ENCODE results near the gene HCFC2. TPM values are rescaled to one million over a fixed set of nuclear protein-coding genes. Genes with fewer than 3 reads are reported as not detected.

HCFC2 gene
- total and polyA plus RNA-seq, 2 of the 8 experiments (the other 6 are each of a cell fraction or from before 2014, with no cell fraction given) = 0.62 to 1.8 TPM

DNA sequence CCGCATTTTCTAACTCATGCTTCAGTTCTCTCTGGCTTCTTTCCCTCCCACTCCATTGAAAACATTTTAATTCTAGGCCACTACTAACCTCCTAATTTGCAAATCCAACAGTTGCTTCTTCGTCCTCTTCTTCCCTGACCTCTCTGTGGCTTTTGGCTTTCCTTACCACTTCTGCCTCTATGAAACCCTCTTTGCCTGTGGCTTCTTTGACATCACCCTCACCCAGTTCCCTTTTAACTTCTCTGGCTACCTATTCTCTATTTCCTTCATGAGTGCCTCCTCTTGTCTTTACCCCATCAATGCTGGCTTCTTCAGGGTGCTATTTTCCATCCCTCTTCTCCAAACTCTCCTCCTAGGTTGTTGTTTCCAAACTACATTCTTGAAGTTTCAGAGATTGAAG lies 4.4 kb upstream of the HCFC2 start:
- CTCF ChIA-PET (ENCODE audit: partially characterized antibody) = interaction anchor here (5.8 kb wide), 2 partner anchors 8 to 49 kb away, joined by 29 to 94 read pairs; no protein-coding TSS in a partner anchor
- H3K79me2 ChIP-seq (ENCODE audit: control insufficient read depth in 1 of 2, insufficient read depth in 2 of 2, low read length in 2 of 2) = no peaks in the 10 kb centered on the region
- H2BK20ac ChIP-seq (ENCODE audit: low read length) = no peak overlapping the region
- no peak overlapping the region for H3K4me2 ChIP-seq (ENCODE audit: insufficient read depth in 1 of 2, low read depth in 2 of 2, low read length in 2 of 2)
- no peaks in the 10 kb centered on the region for H3K79me1 ChIP-seq (ENCODE audit: low read depth, low read length)
- H3K9ac ChIP-seq (replicated peaks in 1 of 4; ENCODE audit: extremely low read depth in 1 of 4, low read depth in 3 of 4, low read length in 3 of 4) = no peak overlapping the region
- H3K9me3 ChIP-seq (ENCODE audit: insufficient read depth in 2 of 2, low read depth in 1 of 2, low read length in 1 of 2) = no peaks in the 10 kb centered on the region
- H3K4me1 ChIP-seq (replicated peaks in 1 of 4; ENCODE audit: control insufficient read depth in 3 of 4, insufficient read depth in 4 of 4, low read length in 3 of 4) = peaks cover 0 to 9% (median 5%) of the 10 kb centered on the region in 4 experiments; a peak in 5 of 7 replicates
- H3K56ac ChIP-seq (replicated peaks; ENCODE audit: insufficient read length, low read depth, low read length) = no peak overlapping the region
- H4K8ac ChIP-seq (ENCODE audit: extremely low read depth, insufficient read depth, low read length) = no peak overlapping the region
- H3K4ac ChIP-seq (replicated peaks; ENCODE audit: insufficient read length, low read depth, low read length) = no peak overlapping the region
- H3K14ac ChIP-seq (ENCODE audit: insufficient read length) = no peak overlapping the region
- peaks cover 0 to 2% (median 0%) of the 10 kb centered on the region in 4 experiments; a peak in 3 of 7 replicates for H3K27me3 ChIP-seq (replicated peaks in 1 of 4; ENCODE audit: control insufficient read depth in 3 of 4, extremely low read depth in 1 of 4, insufficient read depth in 3 of 4, low read length in 3 of 4)
- H2BK5ac ChIP-seq (ENCODE audit: low read depth, low read length) = no peak overlapping the region
- H2BK120ac ChIP-seq (replicated peaks; ENCODE audit: low read depth, low read length) = no peak overlapping the region
- no peak overlapping the region for H4K91ac ChIP-seq (replicated peaks; ENCODE audit: insufficient read length, low read length)
- no peak overlapping the region for H3K18ac ChIP-seq (ENCODE audit: extremely low read depth, low read length)
- no peak overlapping the region for H2BK12ac ChIP-seq (ENCODE audit: low read depth, low read length)
- H4K20me1 ChIP-seq (replicated peaks in 1 of 2; ENCODE audit: control insufficient read depth in 1 of 2, insufficient read depth in 2 of 2, low read length in 2 of 2) = no peaks in the 10 kb centered on the region
- H2AK5ac ChIP-seq (ENCODE audit: low read depth, low read length) = no peak overlapping the region
- H3K27ac ChIP-seq (ENCODE audit: low read depth, low read length) = no peak overlapping the region
- H3K23ac ChIP-seq (ENCODE audit: insufficient read length) = no peak overlapping the region
- FAIRE-seq (no peak), DNase-seq (ENCODE audit: low read depth in 1 of 2, low spot score in 2 of 2) (no peak)
- POLR2A ChIA-PET (ENCODE audit: partially characterized antibody) = interaction anchor here (1.2 kb wide), 1 partner anchor 51 kb away, joined by 4 read pairs; no protein-coding TSS in a partner anchor
- 83% methylated on average over 2 of the region's 2 CpGs; no CpG with 5 or more reads in 1 of the 2 experiments for WGBS, 2 experiments (ENCODE audit: extremely low coverage in 1 of 2, insufficient coverage in 1 of 2, insufficient read length in 1 of 2, insufficient replicate concordance in 2 of 2, low coverage in 1 of 2, low lambda C conversion rate in 2 of 2, missing lambda C conversion rate in 1 of 2)
- no peak overlapping the region for H2BK15ac ChIP-seq (ENCODE audit: low read length)
- no peak overlapping the region for H2AFZ ChIP-seq (ENCODE audit: low read length)
- no peaks in the 10 kb centered on the region for H3K36me3 ChIP-seq (ENCODE audit: control insufficient read depth in 2 of 4, insufficient read depth in 4 of 4, low read length in 3 of 4)
- H4K5ac ChIP-seq (ENCODE audit: insufficient read length, low read depth, low read length) = no peak overlapping the region
- no peak overlapping the region for H3K4me3 ChIP-seq (ENCODE audit: extremely low read depth in 1 of 4, insufficient read depth in 2 of 4, low read depth in 3 of 4, low read length in 4 of 4)
- H3K23me2 ChIP-seq (ENCODE audit: low read depth, low read length) = peaks cover 4% of the 10 kb centered on the region; the same call in 1 of the 2 replicates
- TF ChIP-seq FOSL1 (IDR thresholded peaks at IDR 0.05; ENCODE audit: insufficient read depth, low read depth, low read length) (no peak), SIX5 (IDR thresholded peaks at IDR 0.05; ENCODE audit: low read depth, low read length) (no peak), CTBP2 (IDR thresholded peaks at IDR 0.05; ENCODE audit: borderline replicate concordance, insufficient read depth, insufficient read length, low read length) (no peak), CHD2 (IDR thresholded peaks at IDR 0.05; ENCODE audit: low read length) (no peak), POU5F1 (IDR thresholded peaks at IDR 0.05; ENCODE audit: low read depth, low read length) (no peak), HDAC2 (IDR thresholded peaks at IDR 0.05; ENCODE audit: borderline replicate concordance in 1 of 2, low read depth in 2 of 2, low read length in 2 of 2) (no peak), MAFK (IDR thresholded peaks at IDR 0.05; ENCODE audit: low read depth, low read length) (no peak), KDM5A (IDR thresholded peaks at IDR 0.05; ENCODE audit: low read length) (no peak)
- TF ChIP-seq, protein P1, sequence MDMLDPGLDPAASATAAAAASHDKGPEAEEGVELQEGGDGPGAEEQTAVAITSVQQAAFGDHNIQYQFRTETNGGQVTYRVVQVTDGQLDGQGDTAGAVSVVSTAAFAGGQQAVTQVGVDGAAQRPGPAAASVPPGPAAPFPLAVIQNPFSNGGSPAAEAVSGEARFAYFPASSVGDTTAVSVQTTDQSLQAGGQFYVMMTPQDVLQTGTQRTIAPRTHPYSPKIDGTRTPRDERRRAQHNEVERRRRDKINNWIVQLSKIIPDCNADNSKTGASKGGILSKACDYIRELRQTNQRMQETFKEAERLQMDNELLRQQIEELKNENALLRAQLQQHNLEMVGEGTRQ (IDR thresholded peaks at IDR 0.05; ENCODE audit: low read length) = no peak
- TF ChIP-seq, protein P2, sequence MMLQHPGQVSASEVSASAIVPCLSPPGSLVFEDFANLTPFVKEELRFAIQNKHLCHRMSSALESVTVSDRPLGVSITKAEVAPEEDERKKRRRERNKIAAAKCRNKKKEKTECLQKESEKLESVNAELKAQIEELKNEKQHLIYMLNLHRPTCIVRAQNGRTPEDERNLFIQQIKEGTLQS (IDR thresholded peaks at IDR 0.05; ENCODE audit: insufficient read depth, low read depth, low read length) = no peak

Data from H1 (cell line).